ENCODE measurements around the gene CLCN1. TPM values are rescaled to one million over a fixed set of nuclear protein-coding genes. Genes with fewer than 3 reads are reported as not detected.
"Not testable (repeated sequence)": the region's sequence is repeated elsewhere in the genome, so short reads cannot be mapped to it uniquely, and the experiment has no call there.

The CLCN1 gene
- total and polyA plus RNA-seq, 12 donors, result under 0.01 to 0.32 (median 0.12) TPM; not detected in 8

GRCh38 chr7:143287935-143288826, 27.7 kb upstream of the CLCN1 start, which contains the start of gene CASP2:
Gene CASP2 (plus strand): TSS chr7:143288351. CDS start chr7:143288456, 105 bp downstream.
- intact Hi-C loops (cut with DNase I), result loop anchor here in 1 of 2 donors (2.0 kb wide), 1 partner anchor 41 kb away; no protein-coding TSS in a partner anchor
- Histone ChIP-seq H3K9me3 (replicated peaks in 1 of 3) (no peaks in the 10 kb centered on the region), H3K27me3 (no peaks in the 10 kb centered on the region), H3K36me3 (replicated peaks in 1 of 2) (peaks cover 0 to 14% of the 10 kb centered on the region in 2 donors), H3K4me3 (peak within 1 kb of the TSS; percentile 43 to 99 (median 66)), H3K4me1 (replicated peaks in 1 of 2) (peaks cover 4 to 29% of the 10 kb centered on the region in 2 donors), H3K27ac (peak within 1 kb of the TSS in 4 of 5 donors; percentile 64 to 92 (median 78))
- TF ChIP-seq CTCF (IDR thresholded peaks at IDR 0.05) (peak; percentile 26 to 43 (median 28)), POLR2A (IDR thresholded peaks at IDR 0.05) (peak in 1 of 2 donors; percentile 59)
- DNase-seq, result peak; percentile 98 to 99 (median 99)
- WGBS, 4 donors, result 2 to 5% (median 3%) methylated on average over 37 to 84 of the region's 84 CpGs

GRCh38 chr7:143288836-143289235, 27.1 kb upstream of the CLCN1 start:
- intact Hi-C loops (cut with DNase I), result loop anchor here in 1 of 2 donors (2.0 kb wide), 1 partner anchor 42 kb away; no protein-coding TSS in a partner anchor
- Histone ChIP-seq H3K27me3 (no peaks in the 10 kb centered on the region), H3K4me3 (peak overlapping the region; percentile 43 to 99 (median 66)), H3K36me3 (replicated peaks in 1 of 2) (peaks cover 0 to 21% of the 10 kb centered on the region in 2 donors), H3K4me1 (replicated peaks in 1 of 2) (peaks cover 4 to 29% of the 10 kb centered on the region in 2 donors), H3K9me3 (replicated peaks in 1 of 3) (no peaks in the 10 kb centered on the region), H3K27ac (peak overlapping the region in 4 of 5 donors; percentile 64 to 92 (median 78))
- TF ChIP-seq POLR2A (IDR thresholded peaks at IDR 0.05) (no peak), CTCF (IDR thresholded peaks at IDR 0.05) (no peak)
- WGBS, 4 donors, result 1 to 7% (median 2%) methylated on average over 11 of the region's 11 CpGs
- DNase-seq, result no peak

- WGBS, 4 donors, result 37 to 50% (median 43%) methylated on average over 6 of the region's 6 CpGs
- Histone ChIP-seq H3K9me3 (replicated peaks in 1 of 3) (no peaks in the 10 kb centered on the region), H3K27me3 (no peaks in the 10 kb centered on the region), H3K36me3 (replicated peaks in 1 of 2) (peaks cover 0 to 26% of the 10 kb centered on the region in 2 donors), H3K27ac (no peak overlapping the region), H3K4me1 (replicated peaks in 1 of 2) (peaks cover 4 to 29% of the 10 kb centered on the region in 2 donors), H3K4me3 (peak overlapping the region in 2 of 4 donors; percentile 3 to 99)
- intact Hi-C loops (cut with DNase I), result loop anchor here in 1 of 2 donors (2.0 kb wide), 1 partner anchor 43 kb away; no protein-coding TSS in a partner anchor
- TF ChIP-seq POLR2A (IDR thresholded peaks at IDR 0.05), result no peak
- TF ChIP-seq CTCF (IDR thresholded peaks at IDR 0.05), result no peak
- no peak for DNase-seq
Measured at GRCh38 chr7:143289421-143289820, 26.5 kb upstream of the CLCN1 start.

GRCh38 chr7:143289888-143290287, 26.0 kb upstream of the CLCN1 start:
- not testable (repeated sequence) for H3K4me3 ChIP-seq; DNase-seq; H3K27me3 ChIP-seq; H3K9me3 ChIP-seq (replicated peaks in 1 of 3); H3K27ac ChIP-seq
- whole genome bisulfite sequencing, 4 donors, result 65 to 74% (median 69%) methylated on average over 4 of the region's 4 CpGs
- peaks cover 4 to 29% of the 10 kb centered on the region in 2 donors for H3K4me1 ChIP-seq (replicated peaks in 1 of 2)
- intact Hi-C loops (cut with DNase I), result loop anchor here in 1 of 2 donors (2.0 kb wide), 1 partner anchor 43 kb away; no protein-coding TSS in a partner anchor
- H3K36me3 ChIP-seq (replicated peaks in 1 of 2), result peaks cover 0 to 31% of the 10 kb centered on the region in 2 donors
